Lower lobe of right lung (tissue), 2 donors: Measurements from ENCODE around the gene HPCAL1. TPM values are rescaled to one million over a fixed set of nuclear protein-coding genes. Genes with fewer than 3 reads are reported as not detected.

Experiments used
- ATAC-seq, 2 donors: fragments of 200-7000 bp; cut with Tn5 transposase; one replicate each; pipeline ENCODE4 v1.9.1; 2020 to 2022; ENCODE audit warnings: mild to moderate bottlenecking in 2 of 2, moderate library complexity in 2 of 2
- DNase-seq: peaks from one replicate; pipeline ENCODE4 v3.0.0-alpha.2; 2020
- H3K27ac ChIP-seq: fragments of 200-600 bp; one replicate; pipeline ENCODE4 v1.8.0; 2022
- H3K27me3 ChIP-seq: fragments of 200-600 bp; one replicate; pipeline ENCODE4 v1.8.0; 2022; ENCODE audit warnings: low read depth
- H3K36me3 ChIP-seq: fragments of 200-600 bp; one replicate; pipeline ENCODE4 v1.8.0; 2022; ENCODE audit warnings: mild to moderate bottlenecking
- H3K4me1 ChIP-seq: fragments of 200-600 bp; one replicate; pipeline ENCODE4 v1.8.0; 2022
- H3K4me3 ChIP-seq: fragments of 200-600 bp; one replicate; pipeline ENCODE4 v1.8.0; 2022; ENCODE audit warnings: mild to moderate bottlenecking
- H3K9me3 ChIP-seq: fragments of 200-600 bp; one replicate; pipeline ENCODE4 v1.8.0; 2022
- CTCF ChIP-seq: fragments of 200-600 bp; IDR thresholded peaks from one replicate; pipeline ENCODE4 v1.8.0; 2022; ENCODE audit warnings: antibody characterized with exemption, mild to moderate bottlenecking
- intact Hi-C: fragments of 100-400 bp; cut with DNase I; formaldehyde crosslinking; loops from one replicate; pipeline ENCODE4 v1.11.0; 2022
- total RNA-seq: library from RNA; stranded (reverse); fragmentation: NEBNext Ultra II Directional; extraction: Animal tissue kit (Norgen Biotek cat#: 25700); gene quantifications from one replicate; pipeline ENCODE4 v1.2.1, GENCODE V29; 2021
- donor health status: DM: no; HTN: yes; CAD: no; lungs with severe emphysema.

The HPCAL1 gene
- total RNA-seq, 1 donor from 2014 or later, result 132 TPM

GRCh38 chr2:10417551-10418335 is 115.0 kb downstream of the HPCAL1 start:
- DNase-seq, result no peak
- Histone ChIP-seq H3K36me3 (peaks cover 36% of the 10 kb centered on the region), H3K27ac (no peak overlapping the region), H3K4me1 (peaks cover 10% of the 10 kb centered on the region), H3K9me3 (no peaks in the 10 kb centered on the region), H3K27me3 (no peaks in the 10 kb centered on the region), H3K4me3 (no peak overlapping the region)
- ATAC-seq, result no peak
- intact Hi-C loops, result no loop called here
- TF ChIP-seq CTCF, result no peak

- ATAC-seq (no peak), DNase-seq (no peak)
- TF ChIP-seq CTCF, result no peak
- intact Hi-C loops, result no loop called here
- Histone ChIP-seq H3K27me3 (no peaks in the 10 kb centered on the region), H3K4me3 (no peak overlapping the region), H3K9me3 (no peaks in the 10 kb centered on the region), H3K4me1 (peaks cover under 1% of the 10 kb centered on the region), H3K27ac (no peak overlapping the region), H3K36me3 (peaks cover 55% of the 10 kb centered on the region)
Measured at GRCh38 chr2:10419553-10420257, 117.0 kb downstream of the HPCAL1 start.

GRCh38 chr2:10422251-10422650 is 119.5 kb downstream of the HPCAL1 start:
- no peak for ATAC-seq
- H3K27ac ChIP-seq, result no peak overlapping the region
- DNase-seq, result no peak
- intact Hi-C loops, result no loop called here
- H3K27me3 ChIP-seq, result no peaks in the 10 kb centered on the region
- no peak for TF ChIP-seq CTCF
- no peaks in the 10 kb centered on the region for H3K9me3 ChIP-seq
- no peak overlapping the region for H3K4me3 ChIP-seq
- H3K4me1 ChIP-seq, result no peaks in the 10 kb centered on the region
- H3K36me3 ChIP-seq, result peaks cover 81% of the 10 kb centered on the region

- TF ChIP-seq CTCF, result no peak
- Histone ChIP-seq H3K9me3 (no peaks in the 10 kb centered on the region), H3K27ac (no peak overlapping the region), H3K36me3 (peaks cover 86% of the 10 kb centered on the region), H3K27me3 (no peaks in the 10 kb centered on the region), H3K4me3 (no peak overlapping the region), H3K4me1 (no peaks in the 10 kb centered on the region)
- no peak for DNase-seq
- ATAC-seq, result no peak
- intact Hi-C loops, result no loop called here
Measured at GRCh38 chr2:10422732-10423399, 120.2 kb downstream of the HPCAL1 start.

GRCh38 chr2:10423400-10423774 is 120.7 kb downstream of the HPCAL1 start:
- Histone ChIP-seq H3K27me3 (no peaks in the 10 kb centered on the region), H3K9me3 (no peaks in the 10 kb centered on the region), H3K4me1 (no peaks in the 10 kb centered on the region), H3K27ac (no peak overlapping the region), H3K36me3 (peaks cover 91% of the 10 kb centered on the region), H3K4me3 (no peak overlapping the region)
- DNase-seq, result no peak
- ATAC-seq, result no peak
- no peak for TF ChIP-seq CTCF
- intact Hi-C loops, result no loop called here
